SK-N-SH treated with all-trans-retinoic acid at 6 μM for 48 hours (cell line): ENCODE measurements around the gene HMX2.

ENCODE experiments used
- ATAC-seq: fragments of 200-7000 bp; cut with Tn5 transposase; 3 replicates; pipeline ENCODE4 v1.9.1; 2020; ENCODE audit warnings: mild to moderate bottlenecking, moderate library complexity
- ARNTL ChIP-seq: fragments of 450-650 bp; formaldehyde crosslinking; IDR thresholded peaks from 2 replicates; pipeline ENCODE4 v1.5.0; 2020; ENCODE audit warnings: low read depth, mild to moderate bottlenecking, moderate library complexity, borderline replicate concordance
- BACH2 ChIP-seq: fragments of 250-450 bp; sonication (Bioruptor Pico); IDR thresholded peaks from 2 replicates; pipeline ENCODE4 v1.9.0; 2021; ENCODE audit warnings: mild to moderate bottlenecking, borderline replicate concordance
- CSDC2 ChIP-seq: fragments of 250-450 bp; sonication (Bioruptor Pico); IDR thresholded peaks from 2 replicates; pipeline ENCODE4 v1.5.0; 2020; ENCODE audit warnings: mild to moderate bottlenecking, moderate library complexity
- GLIS3 ChIP-seq: fragments of 250-450 bp; sonication (Bioruptor Pico); IDR thresholded peaks from 2 replicates; pipeline ENCODE4 v1.5.0; 2020; ENCODE audit warnings: mild to moderate bottlenecking, moderate library complexity
- ISL1 ChIP-seq: fragments of 250-450 bp; sonication (Bioruptor Pico); IDR thresholded peaks from 2 replicates; pipeline ENCODE4 v2.1.2; 2022; ENCODE audit warnings: mild to moderate bottlenecking, moderate library complexity
- OSR1 ChIP-seq: fragments of 250-450 bp; sonication (Bioruptor Pico); IDR thresholded peaks from 2 replicates; pipeline ENCODE4 v1.8.0; 2022; ENCODE audit warnings: moderate library complexity, mild to moderate bottlenecking, inconsistent platforms
- PPARA ChIP-seq: fragments of 250-450 bp; sonication (Bioruptor Pico); IDR thresholded peaks from 2 replicates; pipeline ENCODE4 v1.5.0; 2020; ENCODE audit warnings: mild to moderate bottlenecking, borderline replicate concordance
- SNAI2 ChIP-seq: fragments of 250-450 bp; sonication (Bioruptor Pico); IDR thresholded peaks from 2 replicates; pipeline ENCODE4 v1.5.0; 2020; ENCODE audit warnings: mild to moderate bottlenecking, moderate library complexity
- TCF4 ChIP-seq: fragments of 250-450 bp; sonication (Bioruptor Pico); IDR thresholded peaks from 2 replicates; pipeline ENCODE4 v1.8.0; 2021; ENCODE audit warnings: mild to moderate bottlenecking, moderate library complexity, borderline replicate concordance
- TOX ChIP-seq: fragments of 250-450 bp; sonication (Bioruptor Pico); IDR thresholded peaks from 2 replicates; pipeline ENCODE4 v1.8.0; 2021; ENCODE audit warnings: mild to moderate bottlenecking, moderate library complexity, borderline replicate concordance
- ZC3H10 ChIP-seq: fragments of 250-450 bp; sonication (Bioruptor Pico); IDR thresholded peaks from 2 replicates; pipeline ENCODE4 v1.5.1; 2021; ENCODE audit warnings: mild to moderate bottlenecking, moderate library complexity
- ZFP3 ChIP-seq: fragments of 250-450 bp; sonication (Bioruptor Pico); IDR thresholded peaks from 2 replicates; pipeline ENCODE4 v1.5.0; 2020; ENCODE audit warnings: mild to moderate bottlenecking, moderate library complexity
- ZFP30 ChIP-seq: fragments of 450-650 bp; formaldehyde crosslinking; IDR thresholded peaks from 2 replicates; pipeline ENCODE4 v1.5.0; 2022; ENCODE audit warnings: mild to moderate bottlenecking, moderate library complexity
- ZNF565 ChIP-seq: fragments of 450-650 bp; formaldehyde crosslinking; conservative IDR thresholded peaks from 2 replicates; pipeline ENCODE4 v1.5.0; 2020; ENCODE audit warnings: low read depth, mild to moderate bottlenecking, moderate library complexity
- ZNF8 ChIP-seq: fragments of 450-650 bp; formaldehyde crosslinking; IDR thresholded peaks from 2 replicates; pipeline ENCODE4 v1.5.0; 2020; ENCODE audit warnings: mild to moderate bottlenecking, moderate library complexity
- TF ChIP-seq, protein P1 (sequence below): fragments of 250-450 bp; sonication (Bioruptor Pico); IDR thresholded peaks from 2 replicates; pipeline ENCODE4 v1.5.0; 2020; ENCODE audit warnings: mild to moderate bottlenecking, moderate library complexity
- TF ChIP-seq, protein P2 (sequence below): fragments of 250-450 bp; sonication (Bioruptor Pico); IDR thresholded peaks from 2 replicates; pipeline ENCODE4 v1.5.1; 2021; ENCODE audit warnings: mild to moderate bottlenecking, moderate library complexity
- TF ChIP-seq, protein P3 (sequence below): fragments of 250-450 bp; sonication (Bioruptor Pico); IDR thresholded peaks from 2 replicates; pipeline ENCODE4 v1.5.1; 2020; ENCODE audit warnings: low read depth, mild to moderate bottlenecking, moderate library complexity
- TF ChIP-seq, protein P4 (sequence below): fragments of 250-450 bp; sonication (Bioruptor Pico); IDR thresholded peaks from 2 replicates; pipeline ENCODE4 v1.8.0; 2020; ENCODE audit warnings: mild to moderate bottlenecking, moderate library complexity, borderline replicate concordance

Gene HMX2

DNA sequence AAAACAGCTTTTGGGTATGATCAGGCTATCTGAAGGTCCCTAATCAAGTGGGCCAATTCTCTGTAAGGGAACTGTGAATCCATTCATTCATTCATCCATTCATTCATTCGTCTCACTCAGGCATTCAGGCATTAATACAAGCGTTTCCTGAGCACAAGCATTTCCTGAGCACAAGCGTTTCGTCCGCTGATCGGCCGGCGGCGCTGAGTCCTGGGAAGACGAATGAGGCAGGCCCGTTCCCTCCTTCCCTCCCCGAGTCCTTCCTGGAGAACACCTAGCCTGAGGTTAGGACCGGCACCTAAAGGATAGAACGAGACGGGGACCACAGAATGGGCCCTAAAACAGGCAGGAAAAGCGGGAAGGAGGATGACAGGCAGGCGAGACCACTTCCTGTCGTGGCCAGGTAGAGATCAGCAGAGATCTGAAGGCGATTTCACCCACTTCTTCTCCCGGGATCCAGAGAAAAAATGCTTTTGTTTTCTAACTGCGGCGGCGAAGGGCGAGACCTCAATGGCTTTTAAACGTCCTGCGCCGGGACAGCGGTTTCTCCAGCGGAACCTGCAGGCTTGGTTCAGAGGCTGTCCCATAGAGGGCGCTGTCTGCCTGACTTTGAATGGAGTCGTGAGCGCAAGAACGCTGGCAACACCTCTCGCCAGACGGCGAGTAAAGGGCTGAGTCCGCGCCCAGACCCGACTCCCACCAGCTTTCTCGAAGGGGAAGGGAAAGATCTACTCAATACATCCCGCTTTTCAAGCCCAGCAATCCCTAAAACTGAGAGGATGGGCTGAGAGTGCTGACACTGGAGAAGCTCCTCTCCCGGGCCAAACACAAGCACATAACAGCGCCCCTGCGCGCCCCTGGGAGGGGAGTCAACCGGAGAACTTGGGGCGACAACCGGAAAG lies 15.1 kb upstream of the HMX2 start:
- TF ChIP-seq ISL1 = no peak
- TF ChIP-seq, protein P1, sequence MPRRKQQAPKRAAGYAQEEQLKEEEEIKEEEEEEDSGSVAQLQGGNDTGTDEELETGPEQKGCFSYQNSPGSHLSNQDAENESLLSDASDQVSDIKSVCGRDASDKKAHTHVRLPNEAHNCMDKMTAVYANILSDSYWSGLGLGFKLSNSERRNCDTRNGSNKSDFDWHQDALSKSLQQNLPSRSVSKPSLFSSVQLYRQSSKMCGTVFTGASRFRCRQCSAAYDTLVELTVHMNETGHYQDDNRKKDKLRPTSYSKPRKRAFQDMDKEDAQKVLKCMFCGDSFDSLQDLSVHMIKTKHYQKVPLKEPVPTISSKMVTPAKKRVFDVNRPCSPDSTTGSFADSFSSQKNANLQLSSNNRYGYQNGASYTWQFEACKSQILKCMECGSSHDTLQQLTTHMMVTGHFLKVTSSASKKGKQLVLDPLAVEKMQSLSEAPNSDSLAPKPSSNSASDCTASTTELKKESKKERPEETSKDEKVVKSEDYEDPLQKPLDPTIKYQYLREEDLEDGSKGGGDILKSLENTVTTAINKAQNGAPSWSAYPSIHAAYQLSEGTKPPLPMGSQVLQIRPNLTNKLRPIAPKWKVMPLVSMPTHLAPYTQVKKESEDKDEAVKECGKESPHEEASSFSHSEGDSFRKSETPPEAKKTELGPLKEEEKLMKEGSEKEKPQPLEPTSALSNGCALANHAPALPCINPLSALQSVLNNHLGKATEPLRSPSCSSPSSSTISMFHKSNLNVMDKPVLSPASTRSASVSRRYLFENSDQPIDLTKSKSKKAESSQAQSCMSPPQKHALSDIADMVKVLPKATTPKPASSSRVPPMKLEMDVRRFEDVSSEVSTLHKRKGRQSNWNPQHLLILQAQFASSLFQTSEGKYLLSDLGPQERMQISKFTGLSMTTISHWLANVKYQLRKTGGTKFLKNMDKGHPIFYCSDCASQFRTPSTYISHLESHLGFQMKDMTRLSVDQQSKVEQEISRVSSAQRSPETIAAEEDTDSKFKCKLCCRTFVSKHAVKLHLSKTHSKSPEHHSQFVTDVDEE = no peak
- TF ChIP-seq ZNF565 (CRISPR knock-in tag) = no peak
- no peak for TF ChIP-seq CSDC2 (CRISPR knock-in tag)
- no peak for TF ChIP-seq OSR1 (CRISPR knock-in tag)
- TF ChIP-seq SNAI2 = no peak
- no peak for TF ChIP-seq ARNTL (CRISPR knock-in tag)
- TF ChIP-seq, protein P2, sequence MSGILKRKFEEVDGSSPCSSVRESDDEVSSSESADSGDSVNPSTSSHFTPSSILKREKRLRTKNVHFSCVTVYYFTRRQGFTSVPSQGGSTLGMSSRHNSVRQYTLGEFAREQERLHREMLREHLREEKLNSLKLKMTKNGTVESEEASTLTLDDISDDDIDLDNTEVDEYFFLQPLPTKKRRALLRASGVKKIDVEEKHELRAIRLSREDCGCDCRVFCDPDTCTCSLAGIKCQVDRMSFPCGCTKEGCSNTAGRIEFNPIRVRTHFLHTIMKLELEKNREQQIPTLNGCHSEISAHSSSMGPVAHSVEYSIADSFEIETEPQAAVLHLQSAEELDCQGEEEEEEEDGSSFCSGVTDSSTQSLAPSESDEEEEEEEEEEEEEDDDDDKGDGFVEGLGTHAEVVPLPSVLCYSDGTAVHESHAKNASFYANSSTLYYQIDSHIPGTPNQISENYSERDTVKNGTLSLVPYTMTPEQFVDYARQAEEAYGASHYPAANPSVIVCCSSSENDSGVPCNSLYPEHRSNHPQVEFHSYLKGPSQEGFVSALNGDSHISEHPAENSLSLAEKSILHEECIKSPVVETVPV = no peak
- no peak for TF ChIP-seq TOX (CRISPR knock-in tag)
- no peak for TF ChIP-seq PPARA (CRISPR knock-in tag)
- TF ChIP-seq ZC3H10 (CRISPR knock-in tag) = no peak
- TF ChIP-seq, protein P3, sequence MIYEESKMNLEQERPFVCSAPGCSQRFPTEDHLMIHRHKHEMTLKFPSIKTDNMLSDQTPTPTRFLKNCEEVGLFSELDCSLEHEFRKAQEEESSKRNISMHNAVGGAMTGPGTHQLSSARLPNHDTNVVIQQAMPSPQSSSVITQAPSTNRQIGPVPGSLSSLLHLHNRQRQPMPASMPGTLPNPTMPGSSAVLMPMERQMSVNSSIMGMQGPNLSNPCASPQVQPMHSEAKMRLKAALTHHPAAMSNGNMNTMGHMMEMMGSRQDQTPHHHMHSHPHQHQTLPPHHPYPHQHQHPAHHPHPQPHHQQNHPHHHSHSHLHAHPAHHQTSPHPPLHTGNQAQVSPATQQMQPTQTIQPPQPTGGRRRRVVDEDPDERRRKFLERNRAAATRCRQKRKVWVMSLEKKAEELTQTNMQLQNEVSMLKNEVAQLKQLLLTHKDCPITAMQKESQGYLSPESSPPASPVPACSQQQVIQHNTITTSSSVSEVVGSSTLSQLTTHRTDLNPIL (CRISPR knock-in tag) = no peak
- TF ChIP-seq, all 23 proteins: peak for 0
- peak; percentile 91 for ATAC-seq

DNA sequence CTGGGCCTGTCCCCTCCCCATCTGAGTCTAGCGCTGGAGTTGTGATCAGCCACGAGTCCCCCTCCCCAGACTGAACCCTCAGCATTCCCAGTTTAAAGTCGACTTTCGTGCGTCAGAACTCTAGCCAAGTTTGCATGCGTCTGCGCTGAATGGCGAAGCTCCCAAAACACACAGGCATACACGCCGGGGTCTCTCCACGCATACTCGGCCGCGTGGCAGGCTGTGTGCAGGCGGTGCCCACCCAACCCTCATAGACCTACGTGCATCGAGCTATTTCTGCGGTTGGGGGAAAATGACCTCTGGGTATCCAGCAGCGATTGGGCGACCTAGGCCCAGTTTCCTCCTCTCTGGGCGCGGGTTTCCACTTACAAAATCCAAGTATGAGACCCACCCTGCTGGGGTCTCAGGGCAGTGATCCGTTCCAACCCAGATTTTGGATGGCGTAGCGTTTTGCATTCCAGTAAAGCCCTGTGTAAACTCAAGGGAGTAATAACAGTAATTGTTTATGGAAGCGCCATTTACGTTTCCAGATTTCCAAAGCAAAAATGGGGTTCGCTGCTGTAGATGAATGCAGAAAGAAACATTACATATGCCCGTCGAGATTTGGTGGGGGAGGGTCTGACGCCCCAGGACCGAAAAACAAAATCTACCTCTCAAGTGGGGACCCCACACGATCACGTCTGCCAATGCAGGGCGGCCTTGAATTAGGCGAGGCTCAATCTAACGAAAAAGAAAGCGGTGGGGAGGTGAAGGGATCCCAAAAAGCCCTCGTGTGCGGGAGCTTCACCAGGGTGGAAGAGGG lies 14.2 kb upstream of the HMX2 start:
- TF ChIP-seq, protein P4, sequence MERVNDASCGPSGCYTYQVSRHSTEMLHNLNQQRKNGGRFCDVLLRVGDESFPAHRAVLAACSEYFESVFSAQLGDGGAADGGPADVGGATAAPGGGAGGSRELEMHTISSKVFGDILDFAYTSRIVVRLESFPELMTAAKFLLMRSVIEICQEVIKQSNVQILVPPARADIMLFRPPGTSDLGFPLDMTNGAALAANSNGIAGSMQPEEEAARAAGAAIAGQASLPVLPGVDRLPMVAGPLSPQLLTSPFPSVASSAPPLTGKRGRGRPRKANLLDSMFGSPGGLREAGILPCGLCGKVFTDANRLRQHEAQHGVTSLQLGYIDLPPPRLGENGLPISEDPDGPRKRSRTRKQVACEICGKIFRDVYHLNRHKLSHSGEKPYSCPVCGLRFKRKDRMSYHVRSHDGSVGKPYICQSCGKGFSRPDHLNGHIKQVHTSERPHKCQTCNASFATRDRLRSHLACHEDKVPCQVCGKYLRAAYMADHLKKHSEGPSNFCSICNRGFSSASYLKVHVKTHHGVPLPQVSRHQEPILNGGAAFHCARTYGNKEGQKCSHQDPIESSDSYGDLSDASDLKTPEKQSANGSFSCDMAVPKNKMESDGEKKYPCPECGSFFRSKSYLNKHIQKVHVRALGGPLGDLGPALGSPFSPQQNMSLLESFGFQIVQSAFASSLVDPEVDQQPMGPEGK (CRISPR knock-in tag) = no peak
- TF ChIP-seq ZNF8 = no peak
- no peak for TF ChIP-seq GLIS3 (CRISPR knock-in tag)
- no peak for TF ChIP-seq PPARA (CRISPR knock-in tag)
- TF ChIP-seq, protein P3 (CRISPR knock-in tag) = no peak
- no peak for TF ChIP-seq ZFP30 (CRISPR knock-in tag)
- no peak for TF ChIP-seq BACH2 (CRISPR knock-in tag)
- no peak for TF ChIP-seq CSDC2 (CRISPR knock-in tag)
- TF ChIP-seq TOX (CRISPR knock-in tag) = no peak
- TF ChIP-seq ZNF565 (CRISPR knock-in tag) = no peak
- TF ChIP-seq, protein P2 = no peak
- no peak for TF ChIP-seq ZFP3
- no peak for TF ChIP-seq TCF4
- no peak for ATAC-seq
